ENCODE data around the gene PGAP2. TPM values are rescaled to one million over a fixed set of nuclear protein-coding genes. Genes with fewer than 3 reads are reported as not detected.

The PGAP2 gene
- total RNA-seq, 2 donors from 2014 or later, result 38.5 to 52.2 TPM

GRCh38 chr11:3838504-3838903 lies 30.1 kb downstream of the PGAP2 start:
- Mint-ChIP-seq H3K4me1 (peaks cover 34% of the 10 kb centered on the region), H3K27ac (no peak overlapping the region), H3K27me3 (ENCODE audit: insufficient read depth) (peaks cover 5% of the 10 kb centered on the region), H3K9me3 (no peaks in the 10 kb centered on the region), H3K36me3 (ENCODE audit: low read depth) (peaks cover 10% of the 10 kb centered on the region), H3K4me3 (no peak overlapping the region)
- no peak for DNase-seq
- Histone ChIP-seq H3K4me3 (ENCODE audit: low read length) (no peak overlapping the region), H3K36me3 (ENCODE audit: control insufficient read depth, insufficient read depth, low read length) (peaks cover 26% of the 10 kb centered on the region), H3K9me3 (ENCODE audit: control insufficient read depth, low read length) (no peaks in the 10 kb centered on the region), H3K4me1 (ENCODE audit: control insufficient read depth, insufficient read depth, low read length) (peaks cover 19% of the 10 kb centered on the region), H3K27me3 (ENCODE audit: control insufficient read depth, insufficient read depth, low read length, poor library complexity, severe bottlenecking) (no peaks in the 10 kb centered on the region), H3K27ac (ENCODE audit: low read depth, low read length) (no peak overlapping the region), H3K9ac (ENCODE audit: extremely low read depth, low read length, poor library complexity, severe bottlenecking) (no peak overlapping the region)
- 80 to 92% methylated on average over 2 of the region's 2 CpGs for WGBS, 2 experiments (ENCODE audit: insufficient coverage in 1 of 2, insufficient read length in 1 of 2)
- TF ChIP-seq CTCF (conservative IDR thresholded peaks at IDR 0.05), result no peak

GRCh38 chr11:3840004-3840869 lies 31.9 kb downstream of the PGAP2 start:
- Histone ChIP-seq H3K4me3 (ENCODE audit: low read length) (peak overlapping the region; percentile 91), H3K36me3 (ENCODE audit: control insufficient read depth, insufficient read depth, low read length) (peaks cover 17% of the 10 kb centered on the region), H3K9me3 (ENCODE audit: control insufficient read depth, low read length) (no peaks in the 10 kb centered on the region), H3K27ac (ENCODE audit: low read depth, low read length) (no peak overlapping the region), H3K9ac (ENCODE audit: extremely low read depth, low read length, poor library complexity, severe bottlenecking) (peak overlapping the region; percentile 49), H3K4me1 (ENCODE audit: control insufficient read depth, insufficient read depth, low read length) (peaks cover 13% of the 10 kb centered on the region), H3K27me3 (ENCODE audit: control insufficient read depth, insufficient read depth, low read length, poor library complexity, severe bottlenecking) (no peaks in the 10 kb centered on the region)
- TF ChIP-seq CTCF (conservative IDR thresholded peaks at IDR 0.05), result no peak
- peaks cover 4% of the 10 kb centered on the region for H3K36me3 Mint-ChIP-seq (ENCODE audit: low read depth)
- H3K27ac Mint-ChIP-seq, result peak overlapping the region; percentile 13
- peaks cover 22% of the 10 kb centered on the region for H3K4me1 Mint-ChIP-seq
- 3 to 5% methylated on average over 10 to 46 of the region's 46 CpGs for WGBS, 2 experiments (ENCODE audit: insufficient coverage in 1 of 2, insufficient read length in 1 of 2)
- peak; percentile 64 for DNase-seq
- no peaks in the 10 kb centered on the region for H3K9me3 Mint-ChIP-seq
- H3K27me3 Mint-ChIP-seq (ENCODE audit: insufficient read depth), result peaks cover 5% of the 10 kb centered on the region
- H3K4me3 Mint-ChIP-seq, result peak overlapping the region; percentile 80

DNA sequence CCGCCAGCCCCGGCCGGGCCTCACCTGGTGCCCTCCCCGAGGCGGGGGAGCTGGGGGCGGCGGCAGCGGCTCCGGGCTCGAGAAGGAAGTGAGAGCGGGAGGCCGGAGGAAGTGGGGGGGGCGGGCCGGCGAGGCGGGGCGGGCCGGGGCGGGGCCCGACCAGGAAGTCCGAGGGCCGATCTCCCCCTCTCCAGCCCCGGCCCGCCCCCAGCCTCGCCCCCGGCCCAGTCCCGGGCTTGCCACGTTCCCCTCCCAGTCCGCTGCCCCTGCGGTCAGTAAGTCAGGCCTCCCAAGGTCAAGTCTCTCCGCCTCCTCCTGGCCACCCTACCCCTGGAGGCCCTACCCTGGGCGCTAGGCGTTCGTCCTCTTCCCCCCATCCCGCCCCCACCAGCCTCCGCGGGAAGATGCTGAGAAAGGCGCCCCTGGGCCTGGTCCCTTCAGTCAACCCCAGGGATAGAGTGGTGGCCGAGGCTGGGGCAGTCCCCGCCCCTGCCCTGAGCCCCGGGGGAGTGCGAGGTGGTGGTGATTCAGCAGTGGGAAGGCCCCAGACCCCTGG lies 32.6 kb downstream of the PGAP2 start, which contains the start of gene RHOG:
RHOG (minus strand) TSS at position 90 of the 556 bp plus-strand sequence. CDS start 12,821 bp downstream, outside the sequence.
- no peaks in the 10 kb centered on the region for H3K9me3 Mint-ChIP-seq
- H3K4me1 ChIP-seq (ENCODE audit: control insufficient read depth, insufficient read depth, low read length), result peaks cover 12% of the 10 kb centered on the region
- peak within 1 kb of the TSS; percentile 51 for H3K9ac ChIP-seq (ENCODE audit: extremely low read depth, low read length, poor library complexity, severe bottlenecking)
- DNase-seq, result peak; percentile 93
- H3K27me3 ChIP-seq (ENCODE audit: control insufficient read depth, insufficient read depth, low read length, poor library complexity, severe bottlenecking), result no peaks in the 10 kb centered on the region
- peak within 1 kb of the TSS; percentile 13 for H3K27ac Mint-ChIP-seq
- peak within 1 kb of the TSS; percentile 10 for H3K27ac ChIP-seq (ENCODE audit: low read depth, low read length)
- peaks cover 11% of the 10 kb centered on the region for H3K36me3 ChIP-seq (ENCODE audit: control insufficient read depth, insufficient read depth, low read length)
- WGBS, 2 experiments (ENCODE audit: insufficient coverage in 1 of 2, insufficient read length in 1 of 2), result 1% methylated on average over 32 of the region's 42 CpGs; no CpG with 5 or more reads in 1 of the 2 experiments
- H3K9me3 ChIP-seq (ENCODE audit: control insufficient read depth, low read length), result no peaks in the 10 kb centered on the region
- H3K4me3 Mint-ChIP-seq, result peak within 1 kb of the TSS; percentile 80
- TF ChIP-seq CTCF (conservative IDR thresholded peaks at IDR 0.05), result no peak
- no peaks in the 10 kb centered on the region for H3K36me3 Mint-ChIP-seq (ENCODE audit: low read depth)
- peaks cover 5% of the 10 kb centered on the region for H3K27me3 Mint-ChIP-seq (ENCODE audit: insufficient read depth)
- peaks cover 17% of the 10 kb centered on the region for H3K4me1 Mint-ChIP-seq
- peak within 1 kb of the TSS; percentile 91 for H3K4me3 ChIP-seq (ENCODE audit: low read length)

Data from endodermal cell (in vitro differentiated cells).